H1 (cell line): ENCODE results near the gene RPAP3. TPM values are rescaled to one million over a fixed set of nuclear protein-coding genes. Genes with fewer than 3 reads are reported as not detected.

Experiments used
- CTCF ChIA-PET: fragments of 300-600 bp; sonication (Branson Sonifier 250); formaldehyde crosslinking; loops from one replicate; lab custom pipeline; 2021; ENCODE audit not compliant: partially characterized antibody; lab: Charles Lee
- POLR2A ChIA-PET: fragments of 300-600 bp; sonication (Branson Sonifier 250); formaldehyde crosslinking; loops from one replicate; lab custom pipeline; 2021; ENCODE audit warnings: inconsistent platforms; ENCODE audit not compliant: partially characterized antibody; lab: Charles Lee
- DNase-seq, 2 experiments: peaks; one replicate each; pipeline versions ENCODE4 v3.0.0 to v3.0.0-alpha.2; 2010 to 2022; ENCODE audit warnings: low spot score in 2 of 2, low read depth in 1 of 2, mixed read lengths in 1 of 2
- FAIRE-seq: peaks from 2 replicates; lab custom pipeline; 2011; peaks lifted over from hg19 to GRCh38; lab: Jason Lieb, UNC
- H2AFZ ChIP-seq: 2 replicates; pipeline ENCODE4 v1.8.1; 2012; ENCODE audit warnings: low read length, inconsistent platforms
- H2AK5ac ChIP-seq: 2 replicates; pipeline ENCODE4 v1.6.1; 2013; ENCODE audit warnings: low read depth, low read length
- H2BK120ac ChIP-seq: replicated peaks from 2 replicates; pipeline ENCODE3; 2013; ENCODE audit warnings: low read depth, low read length, inconsistent platforms
- H2BK12ac ChIP-seq: 2 replicates; pipeline ENCODE4 v1.6.1; 2013; ENCODE audit warnings: low read depth, low read length
- H2BK15ac ChIP-seq: 2 replicates; pipeline ENCODE4 v1.6.1; 2013; ENCODE audit warnings: low read length
- H2BK20ac ChIP-seq: 2 replicates; pipeline ENCODE4 v1.6.1; 2013; ENCODE audit warnings: low read length
- H2BK5ac ChIP-seq: 2 replicates; pipeline ENCODE4 v1.6.1; 2013; ENCODE audit warnings: low read depth, low read length
- H3K14ac ChIP-seq: 2 replicates; pipeline ENCODE4 v1.6.1; 2013; ENCODE audit warnings: inconsistent platforms; ENCODE audit not compliant: insufficient read length
- H3K18ac ChIP-seq: 2 replicates; pipeline ENCODE4 v1.6.1; 2013; ENCODE audit warnings: low read length; ENCODE audit errors: extremely low read depth
- H3K23ac ChIP-seq: 2 replicates; pipeline ENCODE4 v1.6.1; 2013; ENCODE audit warnings: inconsistent platforms; ENCODE audit not compliant: insufficient read length
- H3K23me2 ChIP-seq: 2 replicates; pipeline ENCODE4 v1.6.1; 2013; ENCODE audit warnings: low read depth, low read length
- H3K27ac ChIP-seq: 2 replicates; pipeline ENCODE4 v1.6.1; 2011; ENCODE audit warnings: low read depth, low read length, inconsistent platforms
- H3K27me3 ChIP-seq, 4 experiments: replicated peaks in 1 of 4; 1 replicate in 1 of 4; 2 replicates in 3 of 4; pipeline versions ENCODE4 v1.6.1 to v1.8.1; 2011 to 2013; ENCODE audit warnings: low read length in 3 of 4, mild to moderate bottlenecking in 3 of 4, inconsistent platforms in 2 of 4, mixed read lengths in 2 of 4, moderate library complexity in 1 of 4; ENCODE audit not compliant: control insufficient read depth in 3 of 4, insufficient read depth in 3 of 4; ENCODE audit errors: extremely low read depth in 1 of 4
- H3K36me3 ChIP-seq, 4 experiments: 2 replicates each; pipeline versions ENCODE4 v1.6.1 to v1.8.1; 2011 to 2013; ENCODE audit warnings: mild to moderate bottlenecking in 4 of 4, low read length in 3 of 4, moderate library complexity in 2 of 4, control low read depth in 1 of 4, inconsistent platforms in 1 of 4; ENCODE audit not compliant: insufficient read depth in 4 of 4, control insufficient read depth in 2 of 4
- H3K4ac ChIP-seq: replicated peaks from 2 replicates; pipeline ENCODE3; 2013; ENCODE audit warnings: low read length, low read depth, mixed read lengths, inconsistent platforms; ENCODE audit not compliant: insufficient read length
- H3K4me1 ChIP-seq, 4 experiments: replicated peaks in 1 of 4; 1 replicate in 1 of 4; 2 replicates in 3 of 4; pipeline versions ENCODE4 v1.6.1 to v1.8.1; 2011 to 2013; ENCODE audit warnings: low read length in 3 of 4, inconsistent platforms in 2 of 4, mixed read lengths in 1 of 4; ENCODE audit not compliant: insufficient read depth in 4 of 4, control insufficient read depth in 3 of 4
- H3K4me2 ChIP-seq, 2 experiments: 2 replicates each; pipeline versions ENCODE4 v1.6.1 to v1.8.1; 2011 to 2013; ENCODE audit warnings: low read depth in 2 of 2, low read length in 2 of 2, control low read depth in 1 of 2, inconsistent platforms in 1 of 2, mild to moderate bottlenecking in 1 of 2; ENCODE audit not compliant: insufficient read depth in 1 of 2
- H3K4me3 ChIP-seq, 4 experiments: fragments of 200-600, 300-600 bp in 1 of 4; sonication (generic), shearing (Covaris generic), sonication (Bioruptor Twin) in 1 of 4; 2 replicates each; pipeline versions ENCODE4 v1.5.1 to v1.8.1; 2011 to 2016; ENCODE audit warnings: low read length in 4 of 4, low read depth in 3 of 4, control low read depth in 2 of 4, inconsistent platforms in 2 of 4, mild to moderate bottlenecking in 2 of 4, mixed read lengths in 1 of 4, moderate library complexity in 1 of 4; ENCODE audit not compliant: insufficient read depth in 2 of 4; ENCODE audit errors: extremely low read depth in 1 of 4
- H3K56ac ChIP-seq: replicated peaks from 2 replicates; pipeline ENCODE3; 2013; ENCODE audit warnings: low read depth, mild to moderate bottlenecking, mixed read lengths, low read length, inconsistent platforms; ENCODE audit not compliant: insufficient read length
- H3K79me1 ChIP-seq: 2 replicates; pipeline ENCODE4 v1.6.1; 2013; ENCODE audit warnings: low read depth, low read length, control low read depth
- H3K79me2 ChIP-seq, 2 experiments: 2 replicates each; pipeline versions ENCODE4 v1.6.1 to v1.8.1; 2012 to 2013; ENCODE audit warnings: low read length in 2 of 2, mild to moderate bottlenecking in 2 of 2, inconsistent platforms in 1 of 2; ENCODE audit not compliant: insufficient read depth in 2 of 2, control insufficient read depth in 1 of 2
- H3K9ac ChIP-seq, 4 experiments: replicated peaks in 1 of 4; 1 replicate in 1 of 4; 2 replicates in 3 of 4; pipeline versions ENCODE4 v1.6.1 to v1.8.1; 2011 to 2013; ENCODE audit warnings: low read depth in 3 of 4, low read length in 3 of 4, control low read depth in 2 of 4, mild to moderate bottlenecking in 2 of 4, moderate library complexity in 2 of 4, inconsistent platforms in 1 of 4; ENCODE audit errors: extremely low read depth in 1 of 4
- H3K9me3 ChIP-seq, 2 experiments: 2 replicates each; pipeline versions ENCODE4 v1.6.1 to v1.8.1; 2012 to 2013; ENCODE audit warnings: mild to moderate bottlenecking in 2 of 2, moderate library complexity in 2 of 2, control low read depth in 1 of 2, inconsistent platforms in 1 of 2, low read depth in 1 of 2, low read length in 1 of 2, mixed read lengths in 1 of 2; ENCODE audit not compliant: insufficient read depth in 2 of 2
- H4K20me1 ChIP-seq, 2 experiments: replicated peaks in 1 of 2; 2 replicates each; pipeline versions ENCODE3 to v1.8.1; 2011 to 2013; ENCODE audit warnings: inconsistent platforms in 2 of 2, low read length in 2 of 2, mild to moderate bottlenecking in 1 of 2; ENCODE audit not compliant: insufficient read depth in 2 of 2, control insufficient read depth in 1 of 2
- H4K5ac ChIP-seq: 2 replicates; pipeline ENCODE4 v1.6.1; 2013; ENCODE audit warnings: low read length, low read depth, mixed read lengths, inconsistent platforms; ENCODE audit not compliant: insufficient read length
- H4K8ac ChIP-seq: 2 replicates; pipeline ENCODE4 v1.8.0; 2013; ENCODE audit warnings: mild to moderate bottlenecking, moderate library complexity, low read length, inconsistent platforms; ENCODE audit not compliant: insufficient read depth; ENCODE audit errors: extremely low read depth
- H4K91ac ChIP-seq: replicated peaks from 2 replicates; pipeline ENCODE3; 2013; ENCODE audit warnings: low read length, mixed read lengths, inconsistent platforms; ENCODE audit not compliant: insufficient read length
- CHD1 ChIP-seq: IDR thresholded peaks from 2 replicates; pipeline ENCODE4 v1.6.1; 2012; ENCODE audit warnings: low read depth, low read length, improper control_type of control experiment
- CREB1 ChIP-seq: IDR thresholded peaks from 2 replicates; pipeline ENCODE4 v1.6.1; 2012; ENCODE audit warnings: inconsistent platforms
- HDAC6 ChIP-seq: IDR thresholded peaks from one replicate; pipeline ENCODE4 v1.7.1; 2012; ENCODE audit warnings: low read depth, mild to moderate bottlenecking, inconsistent platforms, low read length, moderate library complexity
- JUND ChIP-seq: IDR thresholded peaks from 2 replicates; pipeline ENCODE4 v1.6.1; 2011; ENCODE audit warnings: mild to moderate bottlenecking, improper control_type of control experiment, low read length
- KDM4A ChIP-seq: IDR thresholded peaks from one replicate; pipeline ENCODE4 v1.7.1; 2012; ENCODE audit warnings: low read depth, mild to moderate bottlenecking, moderate library complexity, low read length, inconsistent platforms; ENCODE audit not compliant: severe bottlenecking
- MAFK ChIP-seq: IDR thresholded peaks from 2 replicates; pipeline ENCODE4 v1.6.1; 2012; ENCODE audit warnings: low read depth, mild to moderate bottlenecking, improper control_type of control experiment, low read length
- MAX ChIP-seq: IDR thresholded peaks from 2 replicates; pipeline ENCODE4 v1.6.1; 2012; ENCODE audit warnings: inconsistent platforms
- POLR2A ChIP-seq, 2 experiments: IDR thresholded peaks; 1 replicate in 1 of 2; 2 replicates in 1 of 2; pipeline ENCODE4 v1.6.1; 2011; ENCODE audit warnings: low read depth in 2 of 2, low read length in 2 of 2, mild to moderate bottlenecking in 2 of 2; ENCODE audit errors: control extremely low read depth in 1 of 2
- POLR2AphosphoS5 ChIP-seq: IDR thresholded peaks from 2 replicates; pipeline ENCODE4 v1.6.1; 2011; ENCODE audit warnings: low read depth, low read length
- SAP30 ChIP-seq: fragments of 300-600 bp; sonication (generic); IDR thresholded peaks from 2 replicates; pipeline ENCODE4 v1.7.1; 2012; ENCODE audit warnings: low read length, moderate library complexity, mild to moderate bottlenecking, inconsistent platforms; ENCODE audit not compliant: insufficient read depth, insufficient replicate concordance
- SIN3A ChIP-seq, 2 experiments: IDR thresholded peaks in 1 of 2; conservative IDR thresholded peaks in 1 of 2; 2 replicates each; pipeline ENCODE4 v1.6.1; 2011 to 2012; ENCODE audit warnings: low read length in 2 of 2, improper control_type of control experiment in 1 of 2, low read depth in 1 of 2, mild to moderate bottlenecking in 1 of 2
- SIX5 ChIP-seq: IDR thresholded peaks from 2 replicates; pipeline ENCODE4 v1.6.1; 2011; ENCODE audit warnings: mild to moderate bottlenecking, low read depth, low read length
- SRF ChIP-seq: IDR thresholded peaks from 2 replicates; pipeline ENCODE4 v1.6.1; 2011; ENCODE audit warnings: mild to moderate bottlenecking, low read depth, low read length, moderate library complexity
- TBP ChIP-seq: IDR thresholded peaks from 2 replicates; pipeline ENCODE4 v1.6.1; 2011; ENCODE audit warnings: low read depth, low read length, improper control_type of control experiment
- TEAD4 ChIP-seq: IDR thresholded peaks from 2 replicates; pipeline ENCODE4 v1.6.1; 2012; ENCODE audit warnings: low read depth, low read length, inconsistent platforms, mixed read lengths
- WGBS, 2 experiments: shearing (Covaris generic) in 1 of 2; methylation state at CpG; one replicate each; pipeline versions ENCODE4 v1.1.6 to v1.1.7; 2013 to 2015; ENCODE audit warnings: low lambda C conversion rate in 2 of 2, mixed read lengths in 2 of 2, inconsistent platforms in 1 of 2, low coverage in 1 of 2, missing lambda C conversion rate in 1 of 2; ENCODE audit not compliant: insufficient replicate concordance in 2 of 2, insufficient coverage in 1 of 2, insufficient read length in 1 of 2; ENCODE audit errors: extremely low coverage in 1 of 2, missing lambda C conversion rate in 1 of 2; 5-methylcytosine and 5-hydroxymethylcytosine counted together
- polyA plus RNA-seq, 7 experiments: library from polyadenylated mRNA; depleted of rRNA in 3 of 7; stranded (reverse) in 5 of 7; unstranded in 2 of 7; fragments of >200 nt in 5 of 7; fragments of 200-250 nt in 2 of 7; gene quantifications; 1 replicate in 5 of 7; 2 replicates in 1 of 7; 4 replicates in 1 of 7; pipeline versions ENCODE4 v1.2.1 to v1.2.3, GENCODE V29; 2011 to 2013; ENCODE audit warnings: missing spikeins in 2 of 7, mixed read lengths in 2 of 7
- total RNA-seq: library from RNA; stranded (reverse); fragmentation: NEBNext Ultra II Directional; extraction: Animal tissue kit (Norgen Biotek cat#: 25700); gene quantifications from 2 replicates; pipeline ENCODE4 v1.2.1, GENCODE V29; 2021

The RPAP3 gene
- total and polyA plus RNA-seq, 2 of the 8 experiments (the other 6 are each of a cell fraction or from before 2014, with no cell fraction given) = 6.4 to 60.5 TPM

GRCh38 chr12:47698631-47699030 is 7.2 kb downstream of the RPAP3 start:
- POLR2A ChIA-PET = no interaction called here
- H3K18ac ChIP-seq = no peak overlapping the region
- TF ChIP-seq MAX = no peak
- TF ChIP-seq SIN3A (conservative IDR thresholded peaks at IDR 0.05 in 1 of 2, IDR thresholded peaks at IDR 0.05 in 1 of 2; ENCODE audit: low read depth in 1 of 2, low read length in 2 of 2) = no peak
- TF ChIP-seq MAFK = no peak
- no peak for TF ChIP-seq POLR2A (IDR thresholded peaks at IDR 0.05; ENCODE audit: control extremely low read depth in 1 of 2, low read depth in 2 of 2, low read length in 2 of 2)
- TF ChIP-seq TEAD4 = no peak
- no peak for TF ChIP-seq HDAC6
- TF ChIP-seq JUND = no peak
- no peak for TF ChIP-seq CHD1
- TF ChIP-seq CREB1 = no peak
- no peak for TF ChIP-seq SRF
- TF ChIP-seq POLR2AphosphoS5 = no peak
- no peak for TF ChIP-seq SIX5
- TF ChIP-seq KDM4A = no peak
- TF ChIP-seq TBP = no peak
- no peak for TF ChIP-seq SAP30

More at GRCh38 chr12:47698631-47699030, 7.2 kb downstream of the RPAP3 start:
- Histone ChIP-seq H3K23ac (no peak overlapping the region), H2BK15ac (no peak overlapping the region), H2AK5ac (no peak overlapping the region), H3K27me3 (no peaks in the 10 kb centered on the region), H2BK20ac (no peak overlapping the region), H3K14ac (no peak overlapping the region), H2BK12ac (no peak overlapping the region), H3K23me2 (no peaks in the 10 kb centered on the region), H3K4me2 (no peak overlapping the region), H3K4ac (no peak overlapping the region), H2BK120ac (no peak overlapping the region), H3K9ac (no peak overlapping the region), H3K79me1 (peaks cover 4% of the 10 kb centered on the region; the same call in 1 of the 2 replicates), H4K91ac (no peak overlapping the region), H3K4me1 (no peaks in the 10 kb centered on the region), H3K27ac (no peak overlapping the region), H4K20me1 (peaks cover 0 to 2% of the 10 kb centered on the region in 2 experiments), H3K9me3 (no peaks in the 10 kb centered on the region), H4K8ac (no peak overlapping the region), H4K5ac (no peak overlapping the region), H3K56ac (no peak overlapping the region), H3K4me3 (no peak overlapping the region), H3K79me2 (peaks cover 0 to 8% of the 10 kb centered on the region in 2 experiments; a peak in 2 of 4 replicates), H3K36me3 (peaks cover 0 to 49% (median 5%) of the 10 kb centered on the region in 4 experiments; a peak in 5 of 8 replicates), H2AFZ (no peak overlapping the region), H2BK5ac (no peak overlapping the region)
- WGBS, 2 experiments = 85% methylated on average over 7 of the region's 7 CpGs; no CpG with 5 or more reads in 1 of the 2 experiments
- CTCF ChIA-PET = interaction anchor here (0.6 to 1.8 kb wide), 3 partner anchors 9 to 665 kb away, joined by 3 to 7 read pairs (median 3); no protein-coding TSS in a partner anchor
- DNase-seq (no peak), FAIRE-seq (no peak)
